Mesenchymal stem cell (in vitro differentiated cells and primary cell): ENCODE data around the gene TMEM132A.

Source experiments
- DNase-seq: peaks from one replicate; pipeline ENCODE4 v3.0.0-alpha.2; 2013
- H2AFZ ChIP-seq: one replicate; pipeline ENCODE4 v1.6.1; 2013; ENCODE audit warnings: low read depth, mild to moderate bottlenecking, control low read depth, inconsistent platforms, low read length, moderate library complexity
- H2AK5ac ChIP-seq: 2 replicates; pipeline ENCODE4 v1.6.1; 2013; ENCODE audit warnings: low read length, moderate library complexity, mild to moderate bottlenecking, inconsistent platforms; ENCODE audit not compliant: severe bottlenecking
- H2BK120ac ChIP-seq: one replicate; pipeline ENCODE4 v1.6.1; 2013; ENCODE audit warnings: low read depth, mild to moderate bottlenecking, inconsistent platforms, low read length, moderate library complexity
- H2BK12ac ChIP-seq, 2 experiments: one replicate each; pipeline ENCODE4 v1.6.1; 2013; ENCODE audit warnings: inconsistent platforms in 2 of 2, low read length in 2 of 2, mild to moderate bottlenecking in 2 of 2, moderate library complexity in 2 of 2, control low read depth in 1 of 2
- H2BK15ac ChIP-seq: one replicate; pipeline ENCODE4 v1.6.1; 2013; ENCODE audit warnings: mild to moderate bottlenecking, low read depth, inconsistent platforms; ENCODE audit not compliant: poor library complexity, severe bottlenecking
- H2BK5ac ChIP-seq: 2 replicates; pipeline ENCODE4 v1.6.1; 2013; ENCODE audit warnings: low read depth, mild to moderate bottlenecking, low read length, control low read depth, inconsistent platforms; ENCODE audit not compliant: poor library complexity, severe bottlenecking
- H3K14ac ChIP-seq, 2 experiments: one replicate each; pipeline ENCODE4 v1.6.1; 2013; ENCODE audit warnings: inconsistent platforms in 2 of 2, low read length in 2 of 2, control low read depth in 1 of 2, mild to moderate bottlenecking in 1 of 2, moderate library complexity in 1 of 2
- H3K18ac ChIP-seq, 2 experiments: one replicate each; pipeline ENCODE4 v1.6.1; 2013; ENCODE audit warnings: inconsistent platforms in 2 of 2, low read length in 2 of 2, control low read depth in 1 of 2, low read depth in 1 of 2, mild to moderate bottlenecking in 1 of 2
- H3K23ac ChIP-seq, 2 experiments: one replicate each; pipeline ENCODE4 v1.6.1; 2013; ENCODE audit warnings: inconsistent platforms in 2 of 2, low read length in 2 of 2, mild to moderate bottlenecking in 2 of 2, moderate library complexity in 2 of 2, control low read depth in 1 of 2
- H3K27ac ChIP-seq: 2 replicates; pipeline ENCODE4 v1.5.1; 2013; ENCODE audit warnings: mild to moderate bottlenecking, moderate library complexity, low read length, control low read depth, inconsistent platforms; ENCODE audit not compliant: poor library complexity, severe bottlenecking
- H3K27me3 ChIP-seq, 2 experiments: 2 replicates each; pipeline versions ENCODE4 v1.6.1 to v1.7.0; 2013; ENCODE audit warnings: low read length in 2 of 2, mild to moderate bottlenecking in 2 of 2, moderate library complexity in 2 of 2, control low read depth in 1 of 2, inconsistent platforms in 1 of 2; ENCODE audit not compliant: control insufficient read depth in 1 of 2, insufficient read depth in 1 of 2
- H3K36me3 ChIP-seq, 2 experiments: 2 replicates each; pipeline versions ENCODE4 v1.6.1 to v1.7.0; 2013; ENCODE audit warnings: low read length in 2 of 2, control low read depth in 1 of 2, inconsistent platforms in 1 of 2, low read depth in 1 of 2, mild to moderate bottlenecking in 1 of 2; ENCODE audit not compliant: insufficient read depth in 2 of 2, control insufficient read depth in 1 of 2
- H3K4ac ChIP-seq, 2 experiments: one replicate each; pipeline ENCODE4 v1.6.1; 2013; ENCODE audit warnings: inconsistent platforms in 2 of 2, low read length in 2 of 2, mild to moderate bottlenecking in 2 of 2, moderate library complexity in 2 of 2, control low read depth in 1 of 2, low read depth in 1 of 2
- H3K4me1 ChIP-seq: 2 replicates; pipeline ENCODE4 v1.6.1; 2013; ENCODE audit warnings: low read depth, low read length, control low read depth; ENCODE audit not compliant: control insufficient read depth, insufficient read depth
- H3K4me2 ChIP-seq: 2 replicates; pipeline ENCODE4 v1.6.1; 2013; ENCODE audit warnings: low read length, mild to moderate bottlenecking, inconsistent platforms; ENCODE audit not compliant: poor library complexity, severe bottlenecking
- H3K4me3 ChIP-seq, 2 experiments: 2 replicates each; pipeline versions ENCODE4 v1.5.1 to v1.7.0; 2013; ENCODE audit warnings: low read length in 2 of 2, mild to moderate bottlenecking in 2 of 2, control low read depth in 1 of 2, low read depth in 1 of 2; ENCODE audit not compliant: insufficient read depth in 1 of 2
- H3K79me1 ChIP-seq: replicated peaks from 2 replicates; pipeline ENCODE4 v1.6.1; 2013; ENCODE audit warnings: mild to moderate bottlenecking, control low read depth, low read length, inconsistent platforms; ENCODE audit not compliant: poor library complexity, severe bottlenecking
- H3K9ac ChIP-seq: 2 replicates; pipeline ENCODE4 v1.7.0; 2013; ENCODE audit warnings: mild to moderate bottlenecking, low read length, moderate library complexity
- H3K9me3 ChIP-seq: 2 replicates; pipeline ENCODE4 v1.7.0; 2013; ENCODE audit warnings: mild to moderate bottlenecking, low read length; ENCODE audit not compliant: control insufficient read depth
- H4K8ac ChIP-seq: one replicate; pipeline ENCODE4 v1.6.1; 2013; ENCODE audit warnings: inconsistent platforms, mild to moderate bottlenecking, low read length, moderate library complexity
- H4K91ac ChIP-seq: one replicate; pipeline ENCODE4 v1.6.1; 2013; ENCODE audit warnings: mild to moderate bottlenecking, low read length, inconsistent platforms
- WGBS: methylation state at CpG from one replicate; pipeline ENCODE4 v1.1.7; 2013; ENCODE audit warnings: mixed read lengths; 5-methylcytosine and 5-hydroxymethylcytosine counted together

Gene TMEM132A

GRCh38 chr11:60922906-60923305 lies 1.4 kb upstream of the TMEM132A start:
- WGBS: 98% methylated on average over 5 of the region's 6 CpGs
- no peak overlapping the region for H3K18ac ChIP-seq
- peaks cover 29% of the 10 kb centered on the region for H3K4me1 ChIP-seq
- H2AFZ ChIP-seq: no peak overlapping the region
- no peak overlapping the region for H4K8ac ChIP-seq
- no peak overlapping the region for H2AK5ac ChIP-seq
- no peak overlapping the region for H2BK5ac ChIP-seq
- no peak overlapping the region for H2BK12ac ChIP-seq
- peaks cover 0 to 10% of the 10 kb centered on the region in 2 experiments for H3K27me3 ChIP-seq
- H3K9me3 ChIP-seq: no peaks in the 10 kb centered on the region
- H3K14ac ChIP-seq: no peak overlapping the region
- no peak overlapping the region for H4K91ac ChIP-seq
- no peak overlapping the region for H3K4ac ChIP-seq
- no peak for DNase-seq
- no peak overlapping the region for H3K9ac ChIP-seq
- no peak overlapping the region for H3K27ac ChIP-seq
- no peak overlapping the region for H2BK15ac ChIP-seq
- no peak overlapping the region for H2BK120ac ChIP-seq
- H3K4me2 ChIP-seq: no peak overlapping the region
- no peak overlapping the region for H3K4me3 ChIP-seq
- peak overlapping the region in 1 of 2 experiments; percentile 60 for H3K23ac ChIP-seq
- peaks cover 42% of the 10 kb centered on the region for H3K79me1 ChIP-seq
- peaks cover 36 to 43% of the 10 kb centered on the region in 2 experiments for H3K36me3 ChIP-seq

- WGBS: 92% methylated on average over 5 of the region's 5 CpGs
- H3K4me2 ChIP-seq: no peak overlapping the region
- no peak overlapping the region for H4K8ac ChIP-seq
- no peak overlapping the region for H3K27ac ChIP-seq
- no peak overlapping the region for H3K14ac ChIP-seq
- H2BK12ac ChIP-seq: no peak overlapping the region
- no peak overlapping the region for H2AK5ac ChIP-seq
- no peak overlapping the region for H3K4ac ChIP-seq
- no peak overlapping the region for H3K18ac ChIP-seq
- H4K91ac ChIP-seq: no peak overlapping the region
- no peak overlapping the region for H2BK5ac ChIP-seq
- no peak overlapping the region for H3K23ac ChIP-seq
- no peak overlapping the region for H2AFZ ChIP-seq
- H3K27me3 ChIP-seq: peaks cover 0 to 10% of the 10 kb centered on the region in 2 experiments
- peaks cover 40% of the 10 kb centered on the region for H3K79me1 ChIP-seq
- no peak overlapping the region for H2BK15ac ChIP-seq
- H3K4me1 ChIP-seq: peaks cover 29% of the 10 kb centered on the region
- H2BK120ac ChIP-seq: no peak overlapping the region
- no peaks in the 10 kb centered on the region for H3K9me3 ChIP-seq
- H3K36me3 ChIP-seq: peaks cover 36 to 45% of the 10 kb centered on the region in 2 experiments
- DNase-seq: no peak
- H3K4me3 ChIP-seq: no peak overlapping the region
- no peak overlapping the region for H3K9ac ChIP-seq
Measured at GRCh38 chr11:60923326-60923725, 934 bp upstream of the TMEM132A start.

- H4K8ac ChIP-seq: peak overlapping the region; percentile 59
- peak overlapping the region in 1 of 2 experiments; percentile 1 for H2BK12ac ChIP-seq
- peak overlapping the region; percentile 9 for H4K91ac ChIP-seq
- peaks cover 27% of the 10 kb centered on the region for H3K4me1 ChIP-seq
- H3K79me1 ChIP-seq: peaks cover 40% of the 10 kb centered on the region
- H2AK5ac ChIP-seq: no peak overlapping the region
- no peak overlapping the region for H3K14ac ChIP-seq
- H3K23ac ChIP-seq: no peak overlapping the region
- H3K27me3 ChIP-seq: peaks cover 0 to 10% of the 10 kb centered on the region in 2 experiments
- DNase-seq: no peak
- 67% methylated on average over 6 of the region's 6 CpGs for WGBS
- H2BK5ac ChIP-seq: no peak overlapping the region
- H3K4ac ChIP-seq: peak overlapping the region in 1 of 2 experiments; percentile 24
- H3K36me3 ChIP-seq: peaks cover 36 to 50% of the 10 kb centered on the region in 2 experiments
- H3K9me3 ChIP-seq: no peaks in the 10 kb centered on the region
- peak overlapping the region in 1 of 2 experiments; percentile 72 for H3K4me3 ChIP-seq
- peak overlapping the region; percentile 67 for H3K9ac ChIP-seq
- H3K4me2 ChIP-seq: peak overlapping the region; percentile 85
- no peak overlapping the region for H3K18ac ChIP-seq
- H2AFZ ChIP-seq: no peak overlapping the region
- no peak overlapping the region for H2BK120ac ChIP-seq
- no peak overlapping the region for H2BK15ac ChIP-seq
- H3K27ac ChIP-seq: no peak overlapping the region
Measured at GRCh38 chr11:60923800-60924109, 505 bp upstream of the TMEM132A start.

DNA sequence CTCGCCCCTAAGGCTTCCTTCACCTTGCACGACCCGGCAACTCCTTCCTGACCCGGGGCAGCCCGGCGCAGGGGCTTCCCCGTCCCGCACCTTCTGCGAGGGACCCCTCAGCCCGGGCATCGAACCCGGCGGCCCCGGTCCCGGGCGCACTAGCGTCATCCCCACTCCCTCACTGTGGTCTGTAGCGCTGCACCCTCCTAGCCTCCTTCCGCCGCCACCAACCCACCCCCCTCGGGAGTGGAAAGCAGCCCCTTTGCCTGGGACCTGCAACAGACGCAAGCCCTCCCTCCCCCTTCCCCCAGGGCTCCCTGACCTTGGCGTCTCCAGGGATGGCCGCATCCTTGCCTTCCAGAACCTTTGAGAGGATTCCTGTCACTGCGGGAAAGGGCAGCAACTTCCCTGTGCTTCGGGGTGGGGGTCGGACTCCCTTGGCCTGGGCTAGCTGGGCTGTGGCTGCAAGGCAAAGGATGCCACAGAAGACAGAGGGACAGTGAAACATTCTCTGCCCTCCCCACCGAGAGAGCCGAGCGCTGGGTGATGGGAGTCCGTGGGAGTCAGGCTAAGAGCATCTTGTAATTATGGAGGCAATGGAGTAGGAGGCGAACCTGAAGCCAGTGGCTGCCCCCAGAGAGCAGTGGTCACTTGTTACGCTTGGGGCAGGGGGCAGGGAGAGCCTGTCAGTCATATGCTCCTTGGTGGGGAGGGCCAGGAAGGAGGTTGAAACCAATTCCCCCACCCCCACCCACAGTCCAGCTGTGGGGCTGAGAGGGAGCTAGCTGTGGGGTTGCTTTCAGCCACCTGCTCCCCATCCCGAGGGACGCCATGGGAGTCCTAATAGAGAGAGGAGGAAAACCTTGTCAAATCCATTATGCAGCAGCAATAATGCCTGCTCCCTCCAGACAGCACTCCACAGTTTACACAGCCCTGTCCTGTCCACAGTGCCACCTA lies 920 bp downstream of the TMEM132A start:
- no peak overlapping the region for H2BK12ac ChIP-seq
- H3K23ac ChIP-seq: no peak overlapping the region
- no peak overlapping the region for H3K4ac ChIP-seq
- H3K18ac ChIP-seq: peak overlapping the region; percentile 65 to 68
- peak overlapping the region; percentile 70 to 72 for H3K4me3 ChIP-seq
- no peak overlapping the region for H2BK5ac ChIP-seq
- peak overlapping the region; percentile 38 to 53 for H3K14ac ChIP-seq
- no peak overlapping the region for H3K27ac ChIP-seq
- H4K8ac ChIP-seq: peak overlapping the region; percentile 62
- H2BK120ac ChIP-seq: no peak overlapping the region
- H3K4me2 ChIP-seq: peak overlapping the region; percentile 85
- peak overlapping the region; percentile 65 for H3K9ac ChIP-seq
- peaks cover 0 to 12% of the 10 kb centered on the region in 2 experiments for H3K27me3 ChIP-seq
- peak overlapping the region; percentile 61 for H4K91ac ChIP-seq
- H3K36me3 ChIP-seq: peaks cover 29 to 61% of the 10 kb centered on the region in 2 experiments
- H2BK15ac ChIP-seq: peak overlapping the region; percentile 2
- 3% methylated on average over 34 of the region's 35 CpGs for WGBS
- H2AFZ ChIP-seq: peak overlapping the region; percentile 72
- no peaks in the 10 kb centered on the region for H3K9me3 ChIP-seq
- H3K4me1 ChIP-seq: peaks cover 21% of the 10 kb centered on the region
- H2AK5ac ChIP-seq: no peak overlapping the region
- peak; percentile 28 for DNase-seq
- peaks cover 30% of the 10 kb centered on the region for H3K79me1 ChIP-seq
